GM19099 (cell line): ENCODE data around the gene B3GNT9.

ENCODE experiments used
- POLR2A ChIP-seq: IDR thresholded peaks from 3 replicates; pipeline ENCODE4 v1.6.1; 2011; ENCODE audit warnings: low read depth; ENCODE audit not compliant: insufficient read length; ENCODE audit errors: extremely low read depth

B3GNT9 gene

GRCh38 chr16:67154578-67155294 is 3.9 kb upstream of the B3GNT9 start:
- no peak for TF ChIP-seq POLR2A

- TF ChIP-seq POLR2A = no peak
Measured at GRCh38 chr16:67151431-67152097, 766 bp upstream of the B3GNT9 start.

GRCh38 chr16:67150047-67150832 is 558 bp downstream of the B3GNT9 start:
- TF ChIP-seq POLR2A = no peak

- TF ChIP-seq POLR2A = no peak
Measured at GRCh38 chr16:67149276-67150046, 1.3 kb downstream of the B3GNT9 start.

GRCh38 chr16:67148656-67149275 is 2.0 kb downstream of the B3GNT9 start:
- TF ChIP-seq POLR2A = no peak

- no peak for TF ChIP-seq POLR2A
Measured at GRCh38 chr16:67148221-67148620, 2.6 kb downstream of the B3GNT9 start.

GRCh38 chr16:67147437-67148140 is 3.2 kb downstream of the B3GNT9 start:
- TF ChIP-seq POLR2A = no peak

- TF ChIP-seq POLR2A = no peak
Measured at GRCh38 chr16:67146523-67147357, 4.1 kb downstream of the B3GNT9 start.

- no peak for TF ChIP-seq POLR2A
Measured at GRCh38 chr16:67145746-67146145, 5.1 kb downstream of the B3GNT9 start.

GRCh38 chr16:67144943-67145342 is 5.9 kb downstream of the B3GNT9 start:
- TF ChIP-seq POLR2A = no peak

GRCh38 chr16:67142342-67142741 is 8.5 kb downstream of the B3GNT9 start:
- no peak for TF ChIP-seq POLR2A

- no peak for TF ChIP-seq POLR2A
Measured at GRCh38 chr16:67141391-67141790, 9.4 kb downstream of the B3GNT9 start.

- no peak for TF ChIP-seq POLR2A
Measured at GRCh38 chr16:67137605-67138004, 13.2 kb downstream of the B3GNT9 start.
